HTR-8/SVneo (cell line): ENCODE measurements around the gene OR6X1.

ENCODE experiments used
- DNase-seq: peaks from one replicate; pipeline ENCODE4 v3.0.0; 2011; ENCODE audit warnings: low spot score, mixed read lengths; ENCODE audit not compliant: insufficient read length
- FAIRE-seq: peaks from 2 replicates; lab custom pipeline; 2011; peaks lifted over from hg19 to GRCh38; lab: Jason Lieb, UNC

OR6X1 gene, protein sequence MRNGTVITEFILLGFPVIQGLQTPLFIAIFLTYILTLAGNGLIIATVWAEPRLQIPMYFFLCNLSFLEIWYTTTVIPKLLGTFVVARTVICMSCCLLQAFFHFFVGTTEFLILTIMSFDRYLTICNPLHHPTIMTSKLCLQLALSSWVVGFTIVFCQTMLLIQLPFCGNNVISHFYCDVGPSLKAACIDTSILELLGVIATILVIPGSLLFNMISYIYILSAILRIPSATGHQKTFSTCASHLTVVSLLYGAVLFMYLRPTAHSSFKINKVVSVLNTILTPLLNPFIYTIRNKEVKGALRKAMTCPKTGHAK

DNA sequence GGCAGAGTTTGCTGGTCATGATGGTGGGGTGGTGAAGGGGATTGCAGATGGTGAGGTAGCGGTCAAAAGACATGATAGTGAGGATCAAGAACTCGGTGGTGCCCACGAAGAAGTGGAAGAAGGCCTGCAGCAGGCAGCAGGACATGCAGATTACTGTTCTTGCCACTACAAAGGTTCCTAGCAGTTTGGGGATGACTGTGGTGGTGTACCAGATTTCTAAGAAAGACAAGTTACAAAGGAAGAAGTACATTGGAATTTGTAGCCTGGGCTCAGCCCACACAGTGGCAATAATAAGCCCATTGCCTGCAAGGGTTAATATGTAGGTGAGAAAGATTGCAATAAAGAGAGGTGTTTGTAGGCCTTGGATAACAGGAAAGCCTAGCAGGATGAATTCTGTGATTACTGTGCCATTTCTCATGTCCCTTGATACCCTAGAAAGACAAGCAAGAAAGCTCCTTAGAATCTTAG, at the start of gene OR6X1:
TSS of gene OR6X1 (minus strand) at position 418 of the 468 bp plus-strand sequence. CDS start at position 418, 0 bp downstream.
- DNase-seq (no peak), FAIRE-seq (no peak)

DNA sequence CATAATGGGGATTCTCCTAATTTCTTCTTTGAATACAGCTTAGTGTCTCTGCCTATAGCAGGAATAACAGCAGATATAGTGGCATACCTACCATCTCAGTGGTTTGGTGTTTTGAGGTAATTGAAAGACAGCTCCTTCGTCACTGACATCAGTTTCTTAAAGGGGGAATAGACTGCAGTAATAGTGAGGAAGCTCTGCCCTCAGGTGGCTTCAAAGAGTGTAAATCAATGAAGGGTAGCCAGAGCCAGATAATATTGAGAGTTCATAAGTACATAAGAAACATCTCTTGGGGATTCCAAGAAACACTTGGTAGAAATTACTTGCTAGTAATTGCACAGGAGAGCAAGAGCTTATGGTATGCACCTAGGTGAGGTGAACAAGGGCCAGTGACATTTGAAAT, 47.4 kb upstream of the OR6X1 start:
- FAIRE-seq (no peak), DNase-seq (no peak)

DNA sequence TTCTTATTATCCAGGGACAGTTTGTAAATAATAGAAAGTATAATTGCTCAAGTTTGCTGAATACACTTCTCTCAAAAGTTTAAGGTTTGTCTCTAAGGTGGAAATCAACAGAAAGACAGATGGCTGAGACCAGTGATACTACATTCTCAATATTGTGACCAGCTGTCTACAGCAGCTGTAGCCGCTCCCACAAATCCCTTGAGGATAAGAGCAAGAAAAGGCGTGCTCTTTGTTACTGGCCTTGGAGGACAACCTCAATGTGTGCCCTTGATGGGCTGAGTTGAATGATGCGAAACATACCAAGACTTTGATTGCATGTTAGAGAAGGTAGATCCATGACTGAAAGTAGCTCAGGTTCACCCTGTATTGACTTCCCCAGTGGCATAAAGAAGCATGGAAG, 45.7 kb upstream of the OR6X1 start:
- DNase-seq = no peak
- FAIRE-seq = no peak

DNA sequence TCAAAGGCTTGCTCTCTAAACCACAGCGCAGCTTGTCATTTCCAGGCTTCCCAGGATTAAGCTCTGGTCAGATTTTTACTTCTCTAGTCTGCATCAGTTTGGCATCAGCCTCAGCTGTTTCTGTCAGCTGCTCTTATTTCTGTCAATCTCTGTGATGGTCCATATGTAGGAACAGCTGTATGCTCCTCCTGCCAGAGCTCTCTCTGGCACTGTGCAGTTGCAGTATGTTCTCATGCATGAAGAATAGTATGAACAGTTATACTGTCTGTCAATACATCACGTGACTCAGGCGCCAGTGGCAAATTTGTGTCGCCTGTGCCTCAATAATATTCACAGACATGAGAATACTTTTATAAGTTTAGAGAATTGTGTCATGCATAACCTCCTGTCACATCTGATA, 45.1 kb upstream of the OR6X1 start:
- DNase-seq = no peak
- FAIRE-seq = no peak

DNA sequence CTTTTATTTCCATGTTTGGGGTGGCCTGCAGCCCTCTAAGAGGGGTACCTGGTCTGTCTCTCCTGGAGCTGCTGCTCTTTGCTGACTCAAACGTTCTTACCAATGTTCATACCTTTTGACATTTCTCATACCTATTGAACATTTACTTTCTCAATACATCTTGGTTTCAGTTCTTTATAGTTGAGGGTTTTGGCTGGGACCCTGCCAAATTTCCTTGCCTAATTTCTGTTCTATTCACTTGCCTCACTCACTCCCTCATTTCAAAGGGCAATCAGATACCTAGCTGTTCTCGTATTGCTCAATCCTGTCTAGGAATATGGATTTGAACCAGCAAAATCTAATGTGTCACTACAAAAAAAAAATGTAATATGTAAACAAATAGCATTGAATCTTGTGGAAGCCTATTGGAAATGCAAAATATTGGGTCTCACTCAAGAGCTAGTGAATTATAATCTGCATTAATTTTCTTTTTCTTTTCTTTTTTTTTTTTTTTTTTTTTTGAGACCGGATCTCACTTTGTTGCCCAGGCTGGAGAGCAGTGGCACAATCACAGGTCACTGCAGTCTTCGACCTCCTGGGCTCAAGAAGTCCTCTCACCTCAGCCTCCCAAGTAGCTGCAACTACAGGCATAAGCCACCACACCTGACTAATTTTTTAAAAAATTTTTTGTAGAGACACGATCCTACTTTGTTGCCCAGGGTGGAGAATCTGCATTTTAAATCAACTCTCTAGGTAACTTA, 44.4 kb upstream of the OR6X1 start:
- DNase-seq = no peak
- FAIRE-seq = no peak

DNA sequence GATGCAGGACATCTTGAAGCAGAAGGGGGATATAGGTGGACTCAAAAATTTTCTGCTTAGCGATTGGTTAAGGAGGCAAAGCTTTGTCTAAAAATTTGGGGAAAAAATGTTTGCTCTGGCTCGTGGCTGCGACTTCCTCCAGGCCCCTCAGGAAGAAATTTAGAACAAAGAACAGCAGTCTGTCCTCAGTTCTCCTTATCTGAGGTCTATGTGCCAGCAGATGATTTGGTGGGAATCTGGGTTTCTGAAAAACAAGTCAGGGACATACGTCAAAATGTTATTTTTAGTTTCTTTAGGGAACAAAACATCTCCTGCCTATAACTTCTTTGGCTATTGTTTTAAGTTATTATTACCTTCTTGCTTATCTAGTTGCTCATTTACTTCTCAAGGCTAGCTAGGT, 43.8 kb upstream of the OR6X1 start:
- DNase-seq (no peak), FAIRE-seq (no peak)

DNA sequence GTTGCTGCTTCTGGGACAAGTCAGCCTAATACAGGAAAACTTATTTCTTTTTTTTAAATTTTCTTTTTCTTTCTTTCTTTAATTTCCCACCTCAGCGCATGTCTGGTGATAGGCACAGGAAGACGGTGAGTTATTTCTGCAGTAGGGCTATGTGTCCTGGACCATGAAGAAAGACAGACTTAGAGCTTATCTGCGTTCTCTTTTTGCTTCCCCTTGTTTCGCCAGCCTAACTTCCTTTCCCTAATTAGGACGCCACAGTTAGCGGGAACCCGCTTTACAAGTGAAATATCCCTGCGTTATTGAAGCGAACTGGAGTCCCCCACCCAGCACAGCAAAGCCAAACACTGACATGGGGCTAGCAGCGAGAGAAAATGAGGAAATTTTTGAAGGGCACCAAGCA, 43.2 kb upstream of the OR6X1 start:
- no peak for DNase-seq
- FAIRE-seq = no peak

DNA sequence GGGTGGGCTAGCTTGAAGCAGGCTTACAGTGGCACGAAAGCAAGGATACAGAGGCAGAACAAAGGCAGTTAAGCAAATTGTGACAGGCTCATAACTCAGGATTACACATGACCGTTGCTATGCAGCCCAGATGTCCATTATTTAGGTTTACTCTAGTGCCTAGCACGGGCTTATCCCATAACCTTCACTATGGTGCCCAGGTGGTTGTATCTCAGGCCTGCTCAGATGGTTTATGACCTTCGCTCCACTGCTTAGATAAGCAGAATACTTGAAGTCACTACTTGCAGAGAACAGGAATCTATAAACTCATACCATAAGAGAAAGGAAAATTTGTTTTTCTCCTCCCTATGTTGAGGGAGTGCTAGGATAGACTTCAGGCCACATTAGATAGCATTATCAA, 42.8 kb upstream of the OR6X1 start:
- FAIRE-seq = no peak
- DNase-seq = no peak

DNA sequence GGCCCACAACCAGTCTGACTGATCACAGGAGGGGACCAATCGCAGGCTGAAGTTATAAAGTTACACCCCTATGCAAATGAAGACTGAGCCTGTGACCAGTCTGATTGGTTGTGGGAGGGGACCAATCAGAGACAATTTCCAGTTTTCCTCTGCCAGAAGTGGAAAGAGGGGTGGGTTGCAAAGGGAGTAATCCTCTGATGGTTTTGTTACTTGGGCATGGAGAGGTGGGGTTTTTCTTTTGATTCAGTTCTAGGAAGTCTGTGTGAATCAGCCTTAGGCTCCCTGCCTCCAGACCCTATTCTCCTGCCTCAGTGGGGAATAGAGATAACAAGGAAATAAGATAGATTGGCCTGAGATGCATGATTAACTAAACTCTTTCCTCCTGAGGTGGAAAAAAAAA, 41.9 kb upstream of the OR6X1 start:
- DNase-seq (no peak), FAIRE-seq (no peak)

DNA sequence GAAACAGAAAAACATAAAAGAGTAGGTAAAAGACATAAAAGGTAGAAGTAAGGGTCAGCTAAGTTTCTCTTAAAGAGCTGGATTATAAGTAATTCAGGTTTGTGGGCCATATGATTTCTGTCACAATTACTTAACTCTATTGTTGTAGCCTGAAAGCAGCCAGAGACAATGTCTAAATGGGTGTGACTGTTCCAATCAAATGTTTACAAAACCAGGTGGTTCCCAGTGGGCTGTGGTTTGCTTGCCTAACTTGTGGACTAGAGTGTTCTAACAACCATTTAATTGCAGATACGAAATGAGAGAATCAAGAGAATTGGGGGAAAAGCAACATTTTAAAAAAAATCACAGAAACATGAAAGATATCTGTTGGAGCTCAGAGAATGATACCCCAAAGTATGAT, 29.2 kb upstream of the OR6X1 start:
- DNase-seq (no peak), FAIRE-seq (no peak)

DNA sequence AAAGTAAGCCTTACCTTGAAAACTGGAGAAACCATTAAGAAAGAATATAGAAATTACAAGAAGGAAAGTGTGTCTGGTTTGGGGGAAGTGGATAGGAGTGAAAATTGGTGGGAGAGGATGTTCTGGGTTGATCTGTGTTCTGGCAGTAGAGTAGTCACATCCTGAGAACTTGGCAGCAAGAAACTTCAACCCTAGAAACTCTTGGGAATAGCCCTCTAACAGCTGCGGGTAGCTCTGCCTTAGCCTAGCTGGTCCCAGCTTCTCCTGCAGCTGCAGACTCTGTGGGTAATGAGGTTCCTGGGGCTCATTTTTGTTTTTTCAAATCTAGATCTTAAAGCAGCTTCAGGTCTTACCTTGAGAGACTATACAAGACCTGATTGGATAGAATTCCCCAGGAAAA, 24.2 kb upstream of the OR6X1 start:
- FAIRE-seq (no peak), DNase-seq (no peak)

DNA sequence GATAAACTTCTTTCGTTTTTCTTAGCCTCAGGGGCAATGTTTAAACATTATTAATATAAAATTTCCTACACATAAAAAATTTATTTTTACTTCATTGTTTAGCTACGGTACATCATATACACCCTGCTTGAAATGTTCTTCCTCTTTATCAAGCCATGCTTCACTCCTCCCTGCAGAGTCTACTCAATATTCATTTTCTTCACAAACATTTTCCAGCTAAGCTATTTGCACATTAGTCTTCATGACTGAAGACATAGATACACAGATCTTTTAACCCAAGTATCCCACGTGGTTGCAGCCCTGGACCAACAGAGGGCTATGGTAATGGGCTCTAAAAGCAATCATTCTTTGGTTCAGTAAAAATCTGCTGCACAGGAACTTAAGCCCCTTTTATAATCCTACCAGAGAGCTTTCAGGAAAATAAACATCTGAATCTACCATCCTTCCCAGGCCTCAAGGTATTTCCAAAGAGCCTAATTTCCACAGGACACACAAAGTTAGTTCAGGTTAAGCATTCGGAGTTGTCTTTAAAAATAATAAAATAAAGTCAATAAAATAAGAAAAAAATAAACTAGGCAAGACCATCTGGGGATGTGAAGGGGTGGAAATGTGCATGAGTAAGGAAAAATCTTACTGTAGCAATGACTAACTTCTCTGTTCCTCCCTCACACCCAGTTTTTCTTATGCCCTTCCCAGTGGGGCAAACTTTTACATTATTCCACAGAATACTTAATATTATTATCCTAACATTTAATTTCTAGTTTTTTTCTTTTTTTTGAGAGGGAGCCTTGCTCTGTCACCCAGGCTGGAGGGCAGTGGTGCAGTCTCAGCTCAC, 21.6 kb upstream of the OR6X1 start:
- FAIRE-seq (no peak), DNase-seq (no peak)

DNA sequence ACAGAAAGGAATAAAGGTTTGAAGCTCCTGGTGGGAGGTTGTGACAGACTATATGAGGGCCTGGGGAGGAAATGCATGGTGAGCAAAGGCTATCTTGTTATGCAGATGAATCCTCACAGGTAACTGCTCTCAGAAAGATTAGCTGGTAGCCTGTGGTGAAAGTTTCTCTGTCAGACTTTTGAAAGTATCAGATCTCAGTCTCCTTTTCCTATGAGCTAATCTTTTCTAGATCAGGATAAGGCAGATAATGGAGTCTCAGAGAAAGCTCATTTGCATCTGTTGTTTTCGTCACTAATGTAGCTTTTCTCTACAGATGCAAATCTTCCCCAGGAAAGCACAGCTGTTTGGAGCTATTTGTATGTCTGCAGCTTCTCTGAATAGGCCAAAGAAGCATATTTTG, 21.0 kb upstream of the OR6X1 start:
- DNase-seq (no peak), FAIRE-seq (no peak)

DNA sequence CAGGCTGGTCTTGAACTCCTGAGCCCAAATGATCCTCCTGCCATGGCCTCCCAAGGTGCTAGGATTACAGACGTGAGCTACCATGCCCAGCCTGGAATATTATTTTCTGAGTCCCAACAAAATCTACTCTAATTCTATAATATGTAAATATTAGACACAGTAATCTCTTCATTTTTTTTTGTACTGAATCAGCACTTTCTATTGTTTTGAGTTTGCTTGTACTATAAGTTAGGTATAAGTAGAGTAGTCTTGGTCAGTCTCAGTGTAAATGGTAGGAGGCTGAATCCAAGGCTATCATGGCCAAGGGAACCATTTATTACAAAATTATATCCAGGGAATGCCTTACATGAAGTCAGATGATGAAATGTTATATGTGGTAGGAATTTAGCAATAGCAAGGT, 19.6 kb upstream of the OR6X1 start:
- DNase-seq = no peak
- no peak for FAIRE-seq

DNA sequence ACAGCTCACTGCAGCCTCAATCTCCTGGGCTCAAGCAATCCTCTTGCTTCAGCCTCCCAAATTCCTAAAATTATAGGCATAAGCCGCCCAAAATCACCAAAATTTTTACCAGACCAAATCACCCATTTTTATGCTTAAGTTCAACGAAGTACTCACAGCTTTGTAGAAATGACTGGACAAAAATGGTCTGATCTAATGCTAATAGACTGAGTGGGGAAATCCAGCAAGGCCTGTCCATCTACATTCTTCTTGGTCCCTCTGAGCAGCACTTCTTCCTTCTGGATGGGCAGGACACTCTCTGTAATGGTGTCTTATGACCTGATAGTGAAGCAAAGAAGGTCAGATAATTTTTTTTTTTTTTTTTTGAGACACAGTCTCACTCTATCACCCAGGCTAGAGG, 18.7 kb upstream of the OR6X1 start:
- no peak for FAIRE-seq

DNA sequence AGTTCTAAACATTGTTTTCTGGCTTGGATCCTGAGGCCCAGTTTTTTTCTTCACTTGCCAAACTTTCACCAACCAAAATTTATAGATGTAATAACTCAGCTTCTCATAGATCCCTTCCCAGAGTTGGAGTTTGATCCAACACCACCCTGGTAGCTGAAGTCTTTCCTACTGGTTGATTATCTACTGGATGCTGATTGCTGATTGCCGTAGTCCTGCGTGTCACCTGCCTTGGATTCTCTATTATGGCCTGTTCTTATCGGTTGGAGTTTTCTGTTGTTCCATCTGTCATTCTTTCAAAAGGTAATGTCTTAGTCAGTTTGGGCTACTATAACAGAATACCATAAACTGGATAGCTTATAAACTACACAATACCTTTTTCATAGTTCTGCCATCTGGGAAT, 17.3 kb upstream of the OR6X1 start:
- FAIRE-seq (no peak), DNase-seq (no peak)

More for the DNA sequence above, 18.7 kb upstream of the OR6X1 start:
- DNase-seq = no peak

DNA sequence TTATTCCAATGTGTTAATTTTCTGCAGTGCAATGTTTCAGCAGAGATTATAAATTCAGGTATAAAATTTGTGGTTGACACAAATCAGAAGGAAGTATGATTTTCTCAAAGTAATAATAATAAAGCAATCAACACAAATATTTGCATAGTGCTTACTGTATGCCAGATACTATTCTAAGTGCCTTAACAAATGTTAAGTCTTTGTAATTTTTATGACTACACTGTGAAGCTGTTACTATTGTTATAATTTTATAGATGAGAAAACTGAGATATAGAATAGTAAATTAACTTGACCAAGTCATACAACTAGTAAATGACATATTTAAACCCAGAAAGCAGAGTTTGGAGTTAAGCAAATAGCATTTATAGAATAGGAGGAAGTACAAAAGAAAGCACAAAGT, 16.4 kb upstream of the OR6X1 start:
- no peak for DNase-seq
- FAIRE-seq = no peak

DNA sequence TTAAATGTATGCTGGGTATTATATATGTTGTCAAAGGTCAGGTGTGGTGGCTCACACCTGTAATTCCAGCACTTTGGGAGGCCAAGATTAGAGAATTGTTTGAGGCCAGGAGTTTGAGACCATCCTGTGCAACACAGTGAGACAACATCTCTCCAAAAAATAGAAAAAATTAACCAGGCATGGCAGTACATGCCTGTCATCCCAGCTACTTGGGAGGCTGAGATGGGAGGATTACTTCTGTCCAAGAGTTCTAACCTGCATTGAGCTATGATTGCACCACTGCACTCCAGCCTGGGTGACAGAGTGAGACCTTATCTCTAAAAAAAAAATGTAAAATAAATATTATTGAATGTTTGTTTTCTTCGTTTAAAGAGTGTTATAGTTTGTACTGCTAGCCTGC, 11.3 kb upstream of the OR6X1 start:
- DNase-seq (no peak), FAIRE-seq (no peak)

DNA sequence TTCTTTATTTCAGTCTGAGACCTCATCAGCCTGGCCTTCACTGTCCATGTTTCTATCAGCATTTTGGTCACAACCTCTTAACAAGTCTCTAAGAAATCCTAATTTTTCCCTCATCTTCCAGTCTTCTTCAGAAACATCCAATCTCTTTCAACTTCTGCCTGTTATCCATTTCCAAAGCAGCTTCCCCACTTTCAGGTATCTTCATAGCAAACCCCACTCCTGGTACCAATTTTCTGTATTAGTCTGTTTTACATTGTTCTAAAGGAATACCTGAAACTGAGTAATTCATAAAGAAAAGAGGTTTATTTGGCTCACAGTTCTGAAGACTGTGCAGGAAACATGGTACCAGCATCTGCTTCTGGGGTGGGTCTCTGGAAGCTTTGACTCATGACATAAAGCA, 8.1 kb upstream of the OR6X1 start:
- FAIRE-seq = no peak
- no peak for DNase-seq

DNA sequence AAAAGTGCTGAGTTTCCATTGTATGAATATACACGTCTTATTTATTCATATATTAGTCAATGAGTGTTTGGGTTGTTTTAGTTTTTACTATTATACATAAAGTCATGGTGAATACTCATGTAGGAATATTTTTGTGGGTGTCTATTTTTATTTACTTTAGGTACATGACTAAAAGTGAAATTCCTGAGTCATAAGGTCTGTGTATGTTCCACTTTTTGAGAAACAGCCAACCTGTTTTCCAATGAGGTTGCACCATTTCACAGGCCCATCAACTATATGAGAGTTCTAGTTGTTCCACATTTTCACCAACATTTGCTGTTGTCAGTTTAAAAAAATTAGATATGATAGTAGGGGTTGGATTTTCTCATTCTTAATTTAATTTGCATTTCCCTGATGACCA, 6.6 kb upstream of the OR6X1 start:
- FAIRE-seq = no peak
- no peak for DNase-seq

DNA sequence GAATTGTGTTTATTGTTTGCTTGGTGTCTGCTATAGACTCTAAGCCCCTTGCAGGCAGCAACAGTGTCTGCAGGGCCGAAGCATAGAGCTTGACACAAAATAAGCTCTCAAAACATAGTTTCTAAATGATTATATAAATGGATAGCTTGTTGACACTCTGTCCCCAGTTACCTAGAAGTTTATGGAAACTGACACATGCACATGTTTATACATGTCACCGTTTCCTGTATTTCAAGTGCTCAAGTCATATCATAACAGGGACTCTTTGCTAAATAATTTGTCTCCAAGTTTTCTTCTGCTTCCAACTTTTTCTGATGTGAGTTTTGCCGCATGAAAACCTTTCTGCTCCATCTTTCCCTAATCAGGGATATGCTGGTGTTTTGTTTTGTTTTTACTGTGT, 3.7 kb upstream of the OR6X1 start:
- FAIRE-seq = no peak
- DNase-seq = no peak
